ENCODE data around the gene SLC6A9. TPM values are rescaled to one million over a fixed set of nuclear protein-coding genes. Genes with fewer than 3 reads are reported as not detected.

The SLC6A9 gene
- total RNA-seq, 5 donors from 2014 or later (not counting 1 experiment from before 2014, with no cell fraction given) = 1.4 to 8.2 (median 6.3) TPM; not detected in 1

GRCh38 chr1:44027320-44027719 is 3.9 kb downstream of the SLC6A9 start:
- H3K9me3 Mint-ChIP-seq = no peaks in the 10 kb centered on the region
- H3K27ac ChIP-seq (ENCODE audit: low read length) = no peak overlapping the region
- H3K4me3 ChIP-seq (ENCODE audit: control insufficient read depth in 1 of 2, extremely low read depth in 1 of 2, low read length in 1 of 2) = no peak overlapping the region
- ChIA-PET CTCF (no interaction called here), POLR2A (no interaction called here)
- H3K36me3 ChIP-seq (ENCODE audit: control insufficient read depth in 2 of 2, extremely low read depth in 1 of 2, insufficient read depth in 1 of 2, low read length in 1 of 2) = no peaks in the 10 kb centered on the region
- no peaks in the 10 kb centered on the region for H3K36me3 Mint-ChIP-seq
- DNase-seq (no peak), ATAC-seq (replicated peaks in 1 of 4) (no peak)
- H3K27me3 ChIP-seq (replicated peaks in 1 of 2; ENCODE audit: control insufficient read depth in 2 of 2, extremely low read depth in 1 of 2, insufficient read depth in 2 of 2, low read length in 1 of 2) = peaks cover 0 to 9% of the 10 kb centered on the region in 2 experiments
- peaks cover 18 to 25% (median 22%) of the 10 kb centered on the region in 3 donors for H3K4me1 Mint-ChIP-seq
- H3K9me3 ChIP-seq = no peaks in the 10 kb centered on the region
- H3K27me3 Mint-ChIP-seq = no peaks in the 10 kb centered on the region
- no peak overlapping the region for H3K27ac Mint-ChIP-seq
- peaks cover 4 to 21% of the 10 kb centered on the region in 2 experiments for H3K4me1 ChIP-seq (ENCODE audit: control insufficient read depth in 1 of 2, extremely low read depth in 1 of 2, insufficient read depth in 2 of 2, low read length in 2 of 2)
- WGBS (ENCODE audit: insufficient coverage) = 100% methylated on average over 3 of the region's 3 CpGs
- peak overlapping the region in 1 of 3 donors; percentile 93 for H3K4me3 Mint-ChIP-seq

GRCh38 chr1:44025816-44026215 is 5.4 kb downstream of the SLC6A9 start:
- Histone ChIP-seq H3K27ac (ENCODE audit: low read length) (no peak overlapping the region), H3K36me3 (ENCODE audit: control insufficient read depth in 2 of 2, extremely low read depth in 1 of 2, insufficient read depth in 1 of 2, low read length in 1 of 2) (no peaks in the 10 kb centered on the region), H3K27me3 (replicated peaks in 1 of 2; ENCODE audit: control insufficient read depth in 2 of 2, extremely low read depth in 1 of 2, insufficient read depth in 2 of 2, low read length in 1 of 2) (peaks cover 0 to 9% of the 10 kb centered on the region in 2 experiments), H3K4me1 (ENCODE audit: control insufficient read depth in 1 of 2, extremely low read depth in 1 of 2, insufficient read depth in 2 of 2, low read length in 2 of 2) (peaks cover 4 to 13% of the 10 kb centered on the region in 2 experiments), H3K4me3 (ENCODE audit: control insufficient read depth in 1 of 2, extremely low read depth in 1 of 2, low read length in 1 of 2) (no peak overlapping the region), H3K9me3 (no peaks in the 10 kb centered on the region)
- Mint-ChIP-seq H3K4me3 (no peak overlapping the region), H3K36me3 (no peaks in the 10 kb centered on the region), H3K9me3 (no peaks in the 10 kb centered on the region), H3K27ac (no peak overlapping the region), H3K4me1 (peaks cover 14 to 19% (median 18%) of the 10 kb centered on the region in 3 donors), H3K27me3 (no peaks in the 10 kb centered on the region)
- ChIA-PET CTCF (interaction anchor here in 1 of 2 donors (0.7 kb wide), 1 partner anchor 94 kb away, joined by 5 read pairs; no protein-coding TSS in a partner anchor), POLR2A (interaction anchor here in 1 of 2 donors (0.6 kb wide), 1 partner anchor 9 kb away, joined by 3 read pairs; no protein-coding TSS in a partner anchor)
- no CpG with 5 or more reads among the region's 3 CpGs for WGBS (ENCODE audit: insufficient coverage)
- ATAC-seq (replicated peaks in 1 of 4) = no peak
- no peak for DNase-seq

GRCh38 chr1:44024903-44025525 is 6.2 kb downstream of the SLC6A9 start:
- Mint-ChIP-seq H3K27me3 (no peaks in the 10 kb centered on the region), H3K36me3 (no peaks in the 10 kb centered on the region), H3K4me3 (no peak overlapping the region), H3K4me1 (peaks cover 14 to 19% (median 18%) of the 10 kb centered on the region in 3 donors), H3K27ac (no peak overlapping the region), H3K9me3 (no peaks in the 10 kb centered on the region)
- ATAC-seq (replicated peaks in 1 of 4) (no peak), DNase-seq (no peak)
- H3K4me3 ChIP-seq (ENCODE audit: control insufficient read depth in 1 of 2, extremely low read depth in 1 of 2, low read length in 1 of 2) = no peak overlapping the region
- POLR2A ChIA-PET = interaction anchor here in 1 of 2 donors (0.6 kb wide), 1 partner anchor 10 kb away, joined by 3 read pairs; no protein-coding TSS in a partner anchor
- H3K36me3 ChIP-seq (ENCODE audit: control insufficient read depth in 2 of 2, extremely low read depth in 1 of 2, insufficient read depth in 1 of 2, low read length in 1 of 2) = no peaks in the 10 kb centered on the region
- H3K9me3 ChIP-seq = no peaks in the 10 kb centered on the region
- H3K27ac ChIP-seq (ENCODE audit: low read length) = no peak overlapping the region
- 78% methylated on average over 7 of the region's 13 CpGs for WGBS (ENCODE audit: insufficient coverage)
- H3K27me3 ChIP-seq (replicated peaks in 1 of 2; ENCODE audit: control insufficient read depth in 2 of 2, extremely low read depth in 1 of 2, insufficient read depth in 2 of 2, low read length in 1 of 2) = peaks cover 0 to 9% of the 10 kb centered on the region in 2 experiments
- peaks cover 4 to 10% of the 10 kb centered on the region in 2 experiments for H3K4me1 ChIP-seq (ENCODE audit: control insufficient read depth in 1 of 2, extremely low read depth in 1 of 2, insufficient read depth in 2 of 2, low read length in 2 of 2)
- CTCF ChIA-PET = interaction anchor here in 1 of 2 donors (0.7 kb wide), 1 partner anchor 93 kb away, joined by 5 read pairs; no protein-coding TSS in a partner anchor

- H3K27ac ChIP-seq (ENCODE audit: low read length) = no peak overlapping the region
- CTCF ChIA-PET = no interaction called here
- no peaks in the 10 kb centered on the region for H3K36me3 ChIP-seq (ENCODE audit: control insufficient read depth in 2 of 2, extremely low read depth in 1 of 2, insufficient read depth in 1 of 2, low read length in 1 of 2)
- Mint-ChIP-seq H3K27ac (no peak overlapping the region), H3K4me3 (no peak overlapping the region), H3K36me3 (no peaks in the 10 kb centered on the region), H3K9me3 (no peaks in the 10 kb centered on the region), H3K27me3 (no peaks in the 10 kb centered on the region), H3K4me1 (peaks cover 8 to 13% (median 11%) of the 10 kb centered on the region in 3 donors)
- WGBS (ENCODE audit: insufficient coverage) = 87% methylated on average over 14 of the region's 14 CpGs
- H3K27me3 ChIP-seq (replicated peaks in 1 of 2; ENCODE audit: control insufficient read depth in 2 of 2, extremely low read depth in 1 of 2, insufficient read depth in 2 of 2, low read length in 1 of 2) = peaks cover 0 to 9% of the 10 kb centered on the region in 2 experiments
- H3K4me3 ChIP-seq (ENCODE audit: control insufficient read depth in 1 of 2, extremely low read depth in 1 of 2, low read length in 1 of 2) = no peak overlapping the region
- DNase-seq (no peak), ATAC-seq (replicated peaks in 1 of 4) (no peak)
- POLR2A ChIA-PET = no interaction called here
- H3K4me1 ChIP-seq (ENCODE audit: control insufficient read depth in 1 of 2, extremely low read depth in 1 of 2, insufficient read depth in 2 of 2, low read length in 2 of 2) = peaks cover 4% of the 10 kb centered on the region in 2 experiments
- H3K9me3 ChIP-seq = no peaks in the 10 kb centered on the region
Observed at GRCh38 chr1:44024031-44024902, 7.0 kb downstream of the SLC6A9 start.

GRCh38 chr1:44021581-44022321 is 9.5 kb downstream of the SLC6A9 start:
- no peaks in the 10 kb centered on the region for H3K9me3 ChIP-seq
- Mint-ChIP-seq H3K36me3 (no peaks in the 10 kb centered on the region), H3K9me3 (no peaks in the 10 kb centered on the region), H3K27ac (no peak overlapping the region), H3K4me1 (no peaks in the 10 kb centered on the region), H3K27me3 (no peaks in the 10 kb centered on the region), H3K4me3 (no peak overlapping the region)
- no peak overlapping the region for H3K27ac ChIP-seq (ENCODE audit: low read length)
- ChIA-PET POLR2A (no interaction called here), CTCF (interaction anchor here in 1 of 2 donors (0.7 kb wide), 1 partner anchor 15 kb away, joined by 3 read pairs; no protein-coding TSS in a partner anchor)
- no peaks in the 10 kb centered on the region for H3K36me3 ChIP-seq (ENCODE audit: control insufficient read depth in 2 of 2, extremely low read depth in 1 of 2, insufficient read depth in 1 of 2, low read length in 1 of 2)
- no peak overlapping the region for H3K4me3 ChIP-seq (ENCODE audit: control insufficient read depth in 1 of 2, extremely low read depth in 1 of 2, low read length in 1 of 2)
- peaks cover 0 to 12% of the 10 kb centered on the region in 2 experiments for H3K27me3 ChIP-seq (replicated peaks in 1 of 2; ENCODE audit: control insufficient read depth in 2 of 2, extremely low read depth in 1 of 2, insufficient read depth in 2 of 2, low read length in 1 of 2)
- 94% methylated on average over 5 of the region's 10 CpGs for WGBS (ENCODE audit: insufficient coverage)
- H3K4me1 ChIP-seq (ENCODE audit: control insufficient read depth in 1 of 2, extremely low read depth in 1 of 2, insufficient read depth in 2 of 2, low read length in 2 of 2) = no peaks in the 10 kb centered on the region
- DNase-seq (no peak), ATAC-seq (replicated peaks in 1 of 4) (no peak)

GRCh38 chr1:44021156-44021555 is 10.1 kb downstream of the SLC6A9 start:
- Mint-ChIP-seq H3K27ac (no peak overlapping the region), H3K4me3 (no peak overlapping the region), H3K4me1 (no peaks in the 10 kb centered on the region), H3K27me3 (no peaks in the 10 kb centered on the region), H3K36me3 (no peaks in the 10 kb centered on the region), H3K9me3 (no peaks in the 10 kb centered on the region)
- H3K27ac ChIP-seq (ENCODE audit: low read length) = no peak overlapping the region
- H3K4me1 ChIP-seq (ENCODE audit: control insufficient read depth in 1 of 2, extremely low read depth in 1 of 2, insufficient read depth in 2 of 2, low read length in 2 of 2) = no peaks in the 10 kb centered on the region
- 81% methylated on average over 8 of the region's 8 CpGs for WGBS (ENCODE audit: insufficient coverage)
- POLR2A ChIA-PET = no interaction called here
- DNase-seq = no peak
- H3K4me3 ChIP-seq (ENCODE audit: control insufficient read depth in 1 of 2, extremely low read depth in 1 of 2, low read length in 1 of 2) = no peak overlapping the region
- CTCF ChIA-PET = interaction anchor here in 1 of 2 donors (0.7 kb wide), 1 partner anchor 15 kb away, joined by 3 read pairs; no protein-coding TSS in a partner anchor
- H3K36me3 ChIP-seq (ENCODE audit: control insufficient read depth in 2 of 2, extremely low read depth in 1 of 2, insufficient read depth in 1 of 2, low read length in 1 of 2) = no peaks in the 10 kb centered on the region
- no peak for ATAC-seq (replicated peaks in 1 of 4)
- no peaks in the 10 kb centered on the region for H3K9me3 ChIP-seq
- peaks cover 0 to 17% of the 10 kb centered on the region in 2 experiments for H3K27me3 ChIP-seq (replicated peaks in 1 of 2; ENCODE audit: control insufficient read depth in 2 of 2, extremely low read depth in 1 of 2, insufficient read depth in 2 of 2, low read length in 1 of 2)
